GM12874 (cell line): ENCODE results near the gene CSE1L.

Experiments
- CTCF ChIP-seq: IDR thresholded peaks from 2 replicates; pipeline ENCODE4 v1.5.1; 2011; ENCODE audit warnings: low read depth, mild to moderate bottlenecking, control low read depth, low read length, moderate library complexity; ENCODE audit not compliant: insufficient read depth

The CSE1L gene

GRCh38 chr20:49118307-49118706 is 72.2 kb downstream of the CSE1L start:
- no peak for TF ChIP-seq CTCF

- no peak for TF ChIP-seq CTCF
These were observed 73.9 kb downstream of the CSE1L start for GRCh38 chr20:49119988-49120387.

GRCh38 chr20:49122920-49123319 is 76.8 kb downstream of the CSE1L start:
- TF ChIP-seq CTCF = no peak

GRCh38 chr20:49123982-49124381 is 77.9 kb downstream of the CSE1L start:
- no peak for TF ChIP-seq CTCF

GRCh38 chr20:49132995-49133478 is 86.9 kb downstream of the CSE1L start:
- TF ChIP-seq CTCF = no peak

GRCh38 chr20:49133571-49133970 is 87.5 kb downstream of the CSE1L start:
- no peak for TF ChIP-seq CTCF

- TF ChIP-seq CTCF = no peak
These were observed 90.9 kb downstream of the CSE1L start for GRCh38 chr20:49136817-49137571.
